ENCODE data around the gene ARNT2.

- no peak for TF ChIP-seq CTCF (conservative IDR thresholded peaks at IDR 0.05; ENCODE audit: low read length)
- TF ChIP-seq EZH2phosphoT487 (IDR thresholded peaks at IDR 0.05; ENCODE audit: borderline replicate concordance, low read depth, low read length), result no peak
Measured at GRCh38 chr15:80467311-80467714, 63.1 kb downstream of the ARNT2 start.

Measured in OCI-LY7 (cell line).